HG03095 (cell line): ENCODE results near the gene PDCL3.

Experiments
- ATAC-seq: cut with Tn5 transposase; IDR thresholded peaks from one replicate; pipeline ENCODE4 v1.9.1; 2021; ENCODE audit warnings: moderate library complexity; ENCODE audit not compliant: unreplicated experiment

The PDCL3 gene

GRCh38 chr2:100611079-100612029, 48.6 kb downstream of the PDCL3 start:
- no peak for ATAC-seq

- no peak for ATAC-seq
Measured at GRCh38 chr2:100612388-100613000, 49.7 kb downstream of the PDCL3 start.

- ATAC-seq, result no peak
Measured at GRCh38 chr2:100613719-100614118, 50.9 kb downstream of the PDCL3 start.

GRCh38 chr2:100614455-100615000, 51.7 kb downstream of the PDCL3 start:
- no peak for ATAC-seq

GRCh38 chr2:100615471-100615870, 52.7 kb downstream of the PDCL3 start:
- ATAC-seq, result no peak

GRCh38 chr2:100615886-100616285, 53.1 kb downstream of the PDCL3 start:
- ATAC-seq, result no peak

GRCh38 chr2:100616841-100617390, 54.1 kb downstream of the PDCL3 start:
- ATAC-seq, result no peak

- ATAC-seq, result no peak
Measured at GRCh38 chr2:100619951-100620350, 57.2 kb downstream of the PDCL3 start.

GRCh38 chr2:100620481-100620880, 57.7 kb downstream of the PDCL3 start:
- no peak for ATAC-seq

GRCh38 chr2:100621371-100621951, 58.7 kb downstream of the PDCL3 start:
- ATAC-seq, result no peak

GRCh38 chr2:100623033-100623715, 60.4 kb downstream of the PDCL3 start:
- ATAC-seq, result no peak

GRCh38 chr2:100623930-100624329, 61.1 kb downstream of the PDCL3 start:
- ATAC-seq, result no peak

- no peak for ATAC-seq
Measured at GRCh38 chr2:100624536-100624935, 61.7 kb downstream of the PDCL3 start.

- no peak for ATAC-seq
Measured at GRCh38 chr2:100625717-100626116, 62.9 kb downstream of the PDCL3 start.
